HepG2 (cell line): Measurements from ENCODE around the gene CST4. TPM values are rescaled to one million over a fixed set of nuclear protein-coding genes. Genes with fewer than 3 reads are reported as not detected.
A peak's percentile ranks its signal among the peaks of the same experiment; 100 is the strongest.

Experiments
- ISX ChIP-seq: sonication (generic); formaldehyde crosslinking; conservative IDR thresholded peaks from 2 replicates; pipeline ENCODE4 v1.5.0; 2020; ENCODE audit warnings: missing genetic modification reagents
- KDM5B ChIP-seq: sonication (generic); formaldehyde crosslinking; IDR thresholded peaks from 2 replicates; pipeline ENCODE4 v1.4.0; 2020; ENCODE audit warnings: missing genetic modification reagents, mild to moderate bottlenecking, borderline replicate concordance
- KLF16 ChIP-seq, 2 experiments: sonication (generic) in 1 of 2; formaldehyde crosslinking in 1 of 2; IDR thresholded peaks; 2 replicates each; pipeline versions ENCODE4 v1.6.1 to v1.8.0; 2016 to 2023; ENCODE audit warnings: missing genetic modification reagents in 2 of 2, missing compliant biosample characterization in 1 of 2
- MAF1 ChIP-seq: sonication (generic); formaldehyde crosslinking; IDR thresholded peaks from 2 replicates; pipeline ENCODE4 v1.5.0; 2020; ENCODE audit warnings: missing genetic modification reagents, borderline replicate concordance
- REXO4 ChIP-seq: sonication (generic); formaldehyde crosslinking; IDR thresholded peaks from 2 replicates; pipeline ENCODE4 v1.8.0; 2022; ENCODE audit warnings: missing genetic modification reagents, mild to moderate bottlenecking, borderline replicate concordance
- RXRA ChIP-seq: sonication (generic); formaldehyde crosslinking; IDR thresholded peaks from 2 replicates; pipeline ENCODE4 v1.5.1; 2020; ENCODE audit warnings: missing genetic modification reagents
- TOE1 ChIP-seq: sonication (generic); formaldehyde crosslinking; IDR thresholded peaks from 2 replicates; pipeline ENCODE4 v1.4.0; 2020; ENCODE audit warnings: mild to moderate bottlenecking, missing genetic modification reagents
- ZHX1 ChIP-seq: sonication (generic); formaldehyde crosslinking; IDR thresholded peaks from 2 replicates; pipeline ENCODE4 v1.8.1; 2022; ENCODE audit warnings: low read depth, mild to moderate bottlenecking, missing genetic modification reagents
- ZNF256 ChIP-seq: sonication (generic); formaldehyde crosslinking; conservative IDR thresholded peaks from 2 replicates; pipeline ENCODE4 v1.4.0; 2020; ENCODE audit warnings: missing genetic modification reagents
- ZNF432 ChIP-seq: sonication (generic); formaldehyde crosslinking; IDR thresholded peaks from 2 replicates; pipeline ENCODE4 v1.5.0; 2020; ENCODE audit warnings: missing genetic modification reagents, mild to moderate bottlenecking, borderline replicate concordance
- ZNF512 ChIP-seq: sonication (generic); formaldehyde crosslinking; IDR thresholded peaks from 2 replicates; pipeline ENCODE4 v1.4.0; 2020; ENCODE audit warnings: mild to moderate bottlenecking, missing genetic modification reagents
- ZNF552 ChIP-seq: sonication (generic); formaldehyde crosslinking; IDR thresholded peaks from 2 replicates; pipeline ENCODE4 v1.9.0; 2022; ENCODE audit warnings: missing genetic modification reagents, mild to moderate bottlenecking, borderline replicate concordance
- ZNF644 ChIP-seq: IDR thresholded peaks from 2 replicates; pipeline ENCODE4 v1.6.1; 2016; ENCODE audit warnings: low read depth
- ZNF660 ChIP-seq: sonication (generic); formaldehyde crosslinking; IDR thresholded peaks from 2 replicates; pipeline ENCODE4 v1.5.1; 2020; ENCODE audit warnings: mild to moderate bottlenecking, low read depth, missing genetic modification reagents, borderline replicate concordance
- polyA plus RNA-seq, 8 experiments: library from polyadenylated mRNA; depleted of rRNA in 3 of 8; stranded (reverse) in 7 of 8; unstranded in 1 of 8; fragments of >200 nt; fragmentation: Illumina TruSeq in 4 of 8; extraction: Trizol in 4 of 8; gene quantifications; 2 replicates each; pipeline versions ENCODE4 v1.2.1 to v1.2.3, GENCODE V29; 2011 to 2016; ENCODE audit warnings: low read depth in 4 of 8, missing spikeins in 1 of 8, mixed read lengths in 1 of 8; ENCODE audit not compliant: insufficient read depth in 1 of 8
- total RNA-seq, 5 experiments: library from RNA; depleted of rRNA; stranded (reverse); fragments of >200 nt; fragmentation: Illumina TruSeq; extraction: Trizol; gene quantifications; 2 replicates each; pipeline ENCODE4 v1.2.3, GENCODE V29; 2016; ENCODE audit warnings: low read depth in 1 of 5
- TF ChIP-seq, protein P1 (sequence below): sonication (generic); formaldehyde crosslinking; IDR thresholded peaks from 2 replicates; pipeline ENCODE4 v1.4.0; 2020; ENCODE audit warnings: missing genetic modification reagents, borderline replicate concordance
- TF ChIP-seq, protein P2 (sequence below): fragments of 450-650 bp; IDR thresholded peaks from 2 replicates; pipeline ENCODE4 v1.6.1; 2017
- TF ChIP-seq, protein P3 (sequence below): sonication (generic); formaldehyde crosslinking; IDR thresholded peaks from 2 replicates; pipeline ENCODE4 v1.5.1; 2020; ENCODE audit warnings: mild to moderate bottlenecking, missing genetic modification reagents, moderate library complexity

CST4 gene
- total and polyA plus RNA-seq, 2 of the 13 experiments (the other 11 are each of a cell fraction or from before 2014, with no cell fraction given), result not detected

DNA sequence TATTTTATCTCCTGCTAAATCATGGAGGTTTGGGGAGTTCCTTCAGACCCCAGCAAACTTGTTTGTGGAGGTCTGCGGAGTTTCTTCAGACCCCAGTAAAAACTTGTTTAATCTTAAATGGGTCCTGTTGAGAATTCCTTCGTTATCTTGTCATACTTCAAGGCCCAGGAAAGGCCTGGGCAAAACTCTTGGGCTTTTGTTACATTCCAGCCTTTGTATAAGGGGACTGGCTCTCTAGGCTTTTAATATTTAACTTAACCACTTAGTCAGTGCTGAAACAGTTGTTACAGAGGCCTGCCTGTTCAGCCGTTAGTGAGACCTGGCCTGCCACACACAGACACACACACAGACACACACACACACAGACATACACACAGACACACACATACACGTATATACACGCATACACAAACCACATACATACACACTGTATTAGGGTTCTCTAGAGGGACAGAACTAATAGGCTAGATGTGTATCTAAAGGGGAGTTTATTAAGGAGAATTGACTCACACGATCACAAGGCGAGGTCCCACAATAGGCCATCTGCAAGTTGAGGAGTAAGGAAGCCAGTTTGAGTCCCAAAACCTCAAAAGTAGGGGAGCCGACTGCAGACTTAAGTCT is 29.7 kb downstream of the CST4 start (continued):
- TF ChIP-seq, protein P1, sequence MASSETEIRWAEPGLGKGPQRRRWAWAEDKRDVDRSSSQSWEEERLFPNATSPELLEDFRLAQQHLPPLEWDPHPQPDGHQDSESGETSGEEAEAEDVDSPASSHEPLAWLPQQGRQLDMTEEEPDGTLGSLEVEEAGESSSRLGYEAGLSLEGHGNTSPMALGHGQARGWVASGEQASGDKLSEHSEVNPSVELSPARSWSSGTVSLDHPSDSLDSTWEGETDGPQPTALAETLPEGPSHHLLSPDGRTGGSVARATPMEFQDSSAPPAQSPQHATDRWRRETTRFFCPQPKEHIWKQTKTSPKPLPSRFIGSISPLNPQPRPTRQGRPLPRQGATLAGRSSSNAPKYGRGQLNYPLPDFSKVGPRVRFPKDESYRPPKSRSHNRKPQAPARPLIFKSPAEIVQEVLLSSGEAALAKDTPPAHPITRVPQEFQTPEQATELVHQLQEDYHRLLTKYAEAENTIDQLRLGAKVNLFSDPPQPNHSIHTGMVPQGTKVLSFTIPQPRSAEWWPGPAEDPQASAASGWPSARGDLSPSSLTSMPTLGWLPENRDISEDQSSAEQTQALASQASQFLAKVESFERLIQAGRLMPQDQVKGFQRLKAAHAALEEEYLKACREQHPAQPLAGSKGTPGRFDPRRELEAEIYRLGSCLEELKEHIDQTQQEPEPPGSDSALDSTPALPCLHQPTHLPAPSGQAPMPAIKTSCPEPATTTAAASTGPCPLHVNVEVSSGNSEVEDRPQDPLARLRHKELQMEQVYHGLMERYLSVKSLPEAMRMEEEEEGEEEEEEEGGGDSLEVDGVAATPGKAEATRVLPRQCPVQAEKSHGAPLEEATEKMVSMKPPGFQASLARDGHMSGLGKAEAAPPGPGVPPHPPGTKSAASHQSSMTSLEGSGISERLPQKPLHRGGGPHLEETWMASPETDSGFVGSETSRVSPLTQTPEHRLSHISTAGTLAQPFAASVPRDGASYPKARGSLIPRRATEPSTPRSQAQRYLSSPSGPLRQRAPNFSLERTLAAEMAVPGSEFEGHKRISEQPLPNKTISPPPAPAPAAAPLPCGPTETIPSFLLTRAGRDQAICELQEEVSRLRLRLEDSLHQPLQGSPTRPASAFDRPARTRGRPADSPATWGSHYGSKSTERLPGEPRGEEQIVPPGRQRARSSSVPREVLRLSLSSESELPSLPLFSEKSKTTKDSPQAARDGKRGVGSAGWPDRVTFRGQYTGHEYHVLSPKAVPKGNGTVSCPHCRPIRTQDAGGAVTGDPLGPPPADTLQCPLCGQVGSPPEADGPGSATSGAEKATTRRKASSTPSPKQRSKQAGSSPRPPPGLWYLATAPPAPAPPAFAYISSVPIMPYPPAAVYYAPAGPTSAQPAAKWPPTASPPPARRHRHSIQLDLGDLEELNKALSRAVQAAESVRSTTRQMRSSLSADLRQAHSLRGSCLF (CRISPR knock-in tag), result no peak
- TF ChIP-seq ZNF432 (CRISPR knock-in tag), result 0 out of 2 replicates have a peak, but pooled peaks have one; percentile 23
- TF ChIP-seq ZNF552 (CRISPR knock-in tag), result no peak
- no peak; the same call in 1 of the 2 replicates for TF ChIP-seq MAF1 (CRISPR knock-in tag)
- TF ChIP-seq RXRA (CRISPR knock-in tag), result no peak
- TF ChIP-seq KDM5B (CRISPR knock-in tag), result 0 out of 2 replicates have a peak, but pooled peaks have one; percentile 45
- TF ChIP-seq ISX (CRISPR knock-in tag), result no peak
- peak; percentile 52; the same call in 1 of the 2 replicates for TF ChIP-seq ZNF644
- TF ChIP-seq ZNF660 (CRISPR knock-in tag), result no peak
- no peak for TF ChIP-seq REXO4 (CRISPR knock-in tag)
- TF ChIP-seq, protein P2, sequence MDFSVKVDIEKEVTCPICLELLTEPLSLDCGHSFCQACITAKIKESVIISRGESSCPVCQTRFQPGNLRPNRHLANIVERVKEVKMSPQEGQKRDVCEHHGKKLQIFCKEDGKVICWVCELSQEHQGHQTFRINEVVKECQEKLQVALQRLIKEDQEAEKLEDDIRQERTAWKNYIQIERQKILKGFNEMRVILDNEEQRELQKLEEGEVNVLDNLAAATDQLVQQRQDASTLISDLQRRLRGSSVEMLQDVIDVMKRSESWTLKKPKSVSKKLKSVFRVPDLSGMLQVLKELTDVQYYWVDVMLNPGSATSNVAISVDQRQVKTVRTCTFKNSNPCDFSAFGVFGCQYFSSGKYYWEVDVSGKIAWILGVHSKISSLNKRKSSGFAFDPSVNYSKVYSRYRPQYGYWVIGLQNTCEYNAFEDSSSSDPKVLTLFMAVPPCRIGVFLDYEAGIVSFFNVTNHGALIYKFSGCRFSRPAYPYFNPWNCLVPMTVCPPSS, result no peak
- TF ChIP-seq KLF16 (CRISPR knock-in tag; IDR thresholded peaks at IDR 0.05), result peak in 1 of 2 experiments; percentile 41; a peak in 1 of 4 replicates
- peak; percentile 48; the same call in 1 of the 2 replicates for TF ChIP-seq ZHX1
- TF ChIP-seq TOE1, result no peak
- no peak for TF ChIP-seq ZNF512 (CRISPR knock-in tag)
- TF ChIP-seq ZNF256 (CRISPR knock-in tag), result no peak
- TF ChIP-seq, protein P3, sequence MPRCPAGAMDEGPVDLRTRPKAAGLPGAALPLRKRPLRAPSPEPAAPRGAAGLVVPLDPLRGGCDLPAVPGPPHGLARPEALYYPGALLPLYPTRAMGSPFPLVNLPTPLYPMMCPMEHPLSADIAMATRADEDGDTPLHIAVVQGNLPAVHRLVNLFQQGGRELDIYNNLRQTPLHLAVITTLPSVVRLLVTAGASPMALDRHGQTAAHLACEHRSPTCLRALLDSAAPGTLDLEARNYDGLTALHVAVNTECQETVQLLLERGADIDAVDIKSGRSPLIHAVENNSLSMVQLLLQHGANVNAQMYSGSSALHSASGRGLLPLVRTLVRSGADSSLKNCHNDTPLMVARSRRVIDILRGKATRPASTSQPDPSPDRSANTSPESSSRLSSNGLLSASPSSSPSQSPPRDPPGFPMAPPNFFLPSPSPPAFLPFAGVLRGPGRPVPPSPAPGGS (CRISPR knock-in tag), result no peak
